NK-92 (cell line): ENCODE measurements around the gene CDSN.

ENCODE experiments used
- DNase-seq: peaks from one replicate; lab custom pipeline; 2025; ENCODE audit not compliant: unreplicated experiment; lab: John Stamatoyannopoulos, UW

CDSN gene

GRCh38 chr6:31118178-31118577 is 2.1 kb downstream of the CDSN start:
- DNase-seq: no peak

- DNase-seq: no peak
Measured at GRCh38 chr6:31116661-31117385, 3.4 kb downstream of the CDSN start.

GRCh38 chr6:31115941-31116560 is 4.2 kb downstream of the CDSN start:
- DNase-seq: no peak

GRCh38 chr6:31114970-31115849 is 5.0 kb downstream of the CDSN start:
- DNase-seq: no peak

GRCh38 chr6:31114541-31114878 is 5.7 kb downstream of the CDSN start, which contains the start of gene PSORS1C1:
Gene PSORS1C1, plus strand, starts transcription at chr6:31114800. Its CDS starts 14,833 bp downstream, at chr6:31129633.
- no peak for DNase-seq

GRCh38 chr6:31113861-31114540 is 6.2 kb downstream of the CDSN start:
- DNase-seq: no peak

- no peak for DNase-seq
Measured at GRCh38 chr6:31112478-31112877, 7.8 kb downstream of the CDSN start, which contains the start of gene C6orf15. Gene C6orf15, minus strand, starts transcription at chr6:31112575. Its CDS starts 20 bp downstream, at chr6:31112555.

GRCh38 chr6:31111712-31112111 is 8.5 kb downstream of the CDSN start:
- DNase-seq: no peak

- no peak for DNase-seq
Measured at GRCh38 chr6:31110825-31111582, 9.2 kb downstream of the CDSN start.

- DNase-seq: no peak
Measured at GRCh38 chr6:31107052-31107451, 13.2 kb downstream of the CDSN start.

- no peak for DNase-seq
Measured at GRCh38 chr6:31103136-31103535, 17.1 kb downstream of the CDSN start.

GRCh38 chr6:31098449-31098938 is 21.8 kb downstream of the CDSN start:
- DNase-seq: no peak

GRCh38 chr6:31096656-31097055 is 23.6 kb downstream of the CDSN start:
- no peak for DNase-seq

GRCh38 chr6:31096215-31096614 is 24.0 kb downstream of the CDSN start:
- DNase-seq: no peak

- no peak for DNase-seq
Measured at GRCh38 chr6:31094389-31094881, 25.8 kb downstream of the CDSN start.

GRCh38 chr6:31092769-31093505 is 27.3 kb downstream of the CDSN start:
- no peak for DNase-seq

GRCh38 chr6:31092238-31092637 is 28.0 kb downstream of the CDSN start:
- no peak for DNase-seq

GRCh38 chr6:31091680-31092079 is 28.6 kb downstream of the CDSN start:
- no peak for DNase-seq

- DNase-seq: no peak
Measured at GRCh38 chr6:31090973-31091364, 29.3 kb downstream of the CDSN start.
